ENCODE data around the gene FLNB.
"Not testable (repeated sequence)": the region's sequence is repeated elsewhere in the genome, so short reads cannot be mapped to it uniquely, and the experiment has no call there.

The FLNB gene

GRCh38 chr3:58054652-58055051, 46.4 kb downstream of the FLNB start:
- no peak for DNase-seq (ENCODE audit: low spot score)

GRCh38 chr3:58055314-58055713, 47.1 kb downstream of the FLNB start:
- no peak for DNase-seq (ENCODE audit: low spot score)

GRCh38 chr3:58055891-58056290, 47.7 kb downstream of the FLNB start:
- not testable (repeated sequence) for DNase-seq (ENCODE audit: low spot score)

- peak; percentile 63 for DNase-seq (ENCODE audit: low spot score)
These were observed 50.4 kb downstream of the FLNB start for GRCh38 chr3:58058361-58059263.

GRCh38 chr3:58059349-58060321, 51.4 kb downstream of the FLNB start:
- peak; percentile 63 for DNase-seq (ENCODE audit: low spot score)

- DNase-seq (ENCODE audit: low spot score): peak; percentile 61
These were observed 54.2 kb downstream of the FLNB start for GRCh38 chr3:58062472-58062871.

- DNase-seq (ENCODE audit: low spot score): peak; percentile 35
These were observed 55.0 kb downstream of the FLNB start for GRCh38 chr3:58063022-58063815.

- DNase-seq (ENCODE audit: low spot score): no peak
These were observed 56.9 kb downstream of the FLNB start for GRCh38 chr3:58064923-58065638.

GRCh38 chr3:58065700-58066167, 57.5 kb downstream of the FLNB start:
- DNase-seq (ENCODE audit: low spot score): no peak

GRCh38 chr3:58066842-58067241, 58.6 kb downstream of the FLNB start:
- DNase-seq (ENCODE audit: low spot score): peak; percentile 82

- no peak for DNase-seq (ENCODE audit: low spot score)
These were observed 60.0 kb downstream of the FLNB start for GRCh38 chr3:58068122-58068809.

GRCh38 chr3:58071480-58071971, 63.3 kb downstream of the FLNB start:
- no peak for DNase-seq (ENCODE audit: low spot score)

- DNase-seq (ENCODE audit: low spot score): no peak
These were observed 64.0 kb downstream of the FLNB start for GRCh38 chr3:58072052-58072762.

GRCh38 chr3:58072763-58073130, 64.5 kb downstream of the FLNB start:
- no peak for DNase-seq (ENCODE audit: low spot score)

- peak; percentile 48 for DNase-seq (ENCODE audit: low spot score)
These were observed 65.3 kb downstream of the FLNB start for GRCh38 chr3:58073301-58074108.

- no peak for DNase-seq (ENCODE audit: low spot score)
These were observed 66.0 kb downstream of the FLNB start for GRCh38 chr3:58074116-58074715.

GRCh38 chr3:58074997-58075396, 66.8 kb downstream of the FLNB start:
- no peak for DNase-seq (ENCODE audit: low spot score)

- DNase-seq (ENCODE audit: low spot score): no peak
These were observed 69.5 kb downstream of the FLNB start for GRCh38 chr3:58077596-58078285.
